ENCODE data around the gene PTDSS2.

Gene PTDSS2

DNA sequence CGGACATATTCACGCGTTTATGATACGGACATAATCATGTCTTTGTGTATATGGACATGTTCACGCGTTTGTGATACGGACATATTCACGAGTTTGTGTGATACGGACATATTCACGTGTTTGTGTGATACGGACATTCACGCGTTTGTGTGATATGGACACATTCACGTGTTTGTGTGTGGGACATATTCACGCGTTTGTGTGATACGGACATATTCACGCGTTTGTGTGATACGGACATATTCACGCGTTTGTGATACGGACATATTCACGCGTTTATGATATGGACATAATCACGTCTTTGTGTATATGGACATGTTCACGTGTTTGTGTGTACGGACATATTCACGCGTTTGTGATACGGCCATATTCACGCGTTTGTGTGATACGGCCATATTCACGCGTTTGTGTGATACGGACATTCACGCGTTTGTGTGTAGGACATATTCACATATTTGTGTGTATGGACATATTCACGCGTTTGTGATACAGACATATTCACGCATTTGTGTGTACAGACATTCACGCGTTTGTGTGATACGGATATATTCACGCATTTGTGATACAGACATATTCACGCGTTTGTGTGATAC is 24.9 kb downstream of the PTDSS2 start:
- 95% methylated on average over 48 of the region's 48 CpGs for WGBS

DNA sequence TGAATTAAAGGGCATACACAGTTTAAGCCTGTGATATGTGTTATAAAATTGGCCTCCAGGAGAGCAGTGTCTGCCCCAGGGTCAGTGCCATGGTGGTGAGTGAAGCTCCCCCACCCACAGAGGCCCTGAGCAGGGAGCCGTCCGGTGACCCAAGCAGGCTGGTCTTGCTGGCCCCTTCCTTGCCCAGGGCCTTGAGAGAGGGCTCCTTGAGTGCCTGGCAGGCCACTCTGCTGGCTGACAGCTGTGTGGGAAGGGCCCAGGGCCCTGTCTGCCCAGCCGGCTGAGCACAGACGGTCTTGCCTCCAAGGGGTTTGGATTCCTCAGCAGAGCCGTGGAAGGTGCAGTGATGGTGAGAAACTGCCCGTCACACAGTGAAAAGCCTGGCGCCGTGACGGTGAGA is 25.9 kb downstream of the PTDSS2 start:
- no peak overlapping the region for H3K4me3 ChIP-seq (ENCODE audit: low read length)
- H3K9me3 ChIP-seq (ENCODE audit: insufficient read depth, low read depth, low read length): no peaks in the 10 kb centered on the region
- 95% methylated on average over 9 of the region's 9 CpGs for WGBS
- H3K36me3 ChIP-seq (ENCODE audit: insufficient read depth, low read length): peaks cover 10% of the 10 kb centered on the region; the same call in 1 of the 2 replicates
- no peak overlapping the region for H3K27ac ChIP-seq (ENCODE audit: low read depth, low read length)
- no peaks in the 10 kb centered on the region for H3K27me3 ChIP-seq (ENCODE audit: insufficient read depth, low read length)
- H3K9ac ChIP-seq (ENCODE audit: low read depth, low read length): no peak overlapping the region
- 0 out of 2 replicates have a peak, but pooled peaks cover 2% of the 10 kb centered on the region for H3K4me1 ChIP-seq (ENCODE audit: insufficient read depth, low read length)

More for the DNA sequence above, 24.9 kb downstream of the PTDSS2 start:
- no peaks in the 10 kb centered on the region for H3K27me3 ChIP-seq (ENCODE audit: insufficient read depth, low read length)
- H3K4me3 ChIP-seq (ENCODE audit: low read length): no peak overlapping the region
- peaks cover 5% of the 10 kb centered on the region for H3K4me1 ChIP-seq (ENCODE audit: insufficient read depth, low read length)
- H3K36me3 ChIP-seq (ENCODE audit: insufficient read depth, low read length): peaks cover 10% of the 10 kb centered on the region; the same call in 1 of the 2 replicates
- no peak overlapping the region for H3K9ac ChIP-seq (ENCODE audit: low read depth, low read length)
- no peaks in the 10 kb centered on the region for H3K9me3 ChIP-seq (ENCODE audit: insufficient read depth, low read depth, low read length)
- H3K27ac ChIP-seq (ENCODE audit: low read depth, low read length): no peak overlapping the region

DNA sequence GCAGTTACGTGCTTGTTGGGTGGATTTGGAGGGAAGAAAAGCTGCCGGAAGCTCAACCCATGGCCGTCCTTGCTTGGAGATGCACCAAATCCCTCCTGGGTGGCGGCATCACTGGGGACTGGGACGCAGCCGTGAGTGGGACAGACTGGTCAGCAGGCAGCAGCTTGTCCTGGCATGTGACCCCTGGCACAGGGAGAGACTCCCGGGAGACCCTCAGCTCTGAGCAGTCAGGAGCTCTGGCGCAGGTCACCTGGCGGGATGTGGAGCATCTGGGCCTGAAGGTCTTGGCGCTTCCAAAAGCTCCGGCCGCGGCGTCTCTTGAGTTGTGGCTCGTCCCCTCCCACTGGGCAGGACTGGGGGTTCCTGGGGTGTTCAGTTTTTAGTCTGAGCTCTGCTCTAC is 26.3 kb downstream of the PTDSS2 start:
- Histone ChIP-seq H3K36me3 (ENCODE audit: insufficient read depth, low read length) (peaks cover 10% of the 10 kb centered on the region; the same call in 1 of the 2 replicates), H3K4me3 (ENCODE audit: low read length) (no peak overlapping the region), H3K9me3 (ENCODE audit: insufficient read depth, low read depth, low read length) (no peaks in the 10 kb centered on the region), H3K27me3 (ENCODE audit: insufficient read depth, low read length) (no peaks in the 10 kb centered on the region), H3K9ac (ENCODE audit: low read depth, low read length) (no peak overlapping the region; the same call in 1 of the 2 replicates), H3K27ac (ENCODE audit: low read depth, low read length) (no peak overlapping the region), H3K4me1 (ENCODE audit: insufficient read depth, low read length) (0 out of 2 replicates have a peak, but pooled peaks cover 2% of the 10 kb centered on the region)
- WGBS: 97% methylated on average over 15 of the region's 15 CpGs

DNA sequence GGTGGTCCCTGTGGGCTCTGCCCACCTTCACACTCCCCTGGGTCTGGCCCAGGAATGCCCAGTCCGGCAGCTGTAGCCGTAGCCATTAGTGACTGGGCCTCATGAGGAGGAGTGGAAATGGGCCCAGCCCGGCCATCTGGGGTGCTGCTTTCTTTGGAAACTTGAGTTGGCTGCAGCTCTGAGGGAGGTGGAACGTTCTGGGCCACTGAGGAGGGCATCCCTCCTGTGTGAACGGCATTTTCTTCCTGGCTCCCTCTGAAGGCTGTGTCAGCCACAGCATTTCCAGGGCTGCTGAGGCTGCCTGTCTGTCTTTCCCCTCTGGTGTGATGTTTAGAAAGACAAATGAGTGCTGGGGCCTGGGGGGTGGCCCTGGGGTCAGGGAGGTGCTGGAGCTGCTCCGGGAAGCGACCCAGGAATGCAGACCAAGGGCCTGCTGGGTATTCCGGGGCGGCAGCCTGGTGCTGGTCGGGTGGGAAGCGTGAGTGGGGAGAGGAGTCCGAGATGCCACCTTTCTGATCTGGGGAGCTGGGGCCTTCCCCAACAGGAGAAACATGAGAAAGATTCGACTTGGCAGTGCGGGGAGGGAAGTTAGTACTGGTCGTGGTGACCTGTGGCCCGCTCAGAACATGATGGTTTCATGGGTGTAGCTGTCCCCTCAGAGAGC is 27.1 kb downstream of the PTDSS2 start:
- Histone ChIP-seq H3K27me3 (ENCODE audit: insufficient read depth, low read length) (no peaks in the 10 kb centered on the region), H3K9ac (ENCODE audit: low read depth, low read length) (no peak overlapping the region), H3K27ac (ENCODE audit: low read depth, low read length) (peak overlapping the region; percentile 30; the same call in 1 of the 2 replicates), H3K4me1 (ENCODE audit: insufficient read depth, low read length) (0 out of 2 replicates have a peak, but pooled peaks cover 2% of the 10 kb centered on the region), H3K4me3 (ENCODE audit: low read length) (no peak overlapping the region), H3K36me3 (ENCODE audit: insufficient read depth, low read length) (peaks cover 10% of the 10 kb centered on the region; the same call in 1 of the 2 replicates), H3K9me3 (ENCODE audit: insufficient read depth, low read depth, low read length) (no peaks in the 10 kb centered on the region)
- WGBS: 85% methylated on average over 16 of the region's 16 CpGs

DNA sequence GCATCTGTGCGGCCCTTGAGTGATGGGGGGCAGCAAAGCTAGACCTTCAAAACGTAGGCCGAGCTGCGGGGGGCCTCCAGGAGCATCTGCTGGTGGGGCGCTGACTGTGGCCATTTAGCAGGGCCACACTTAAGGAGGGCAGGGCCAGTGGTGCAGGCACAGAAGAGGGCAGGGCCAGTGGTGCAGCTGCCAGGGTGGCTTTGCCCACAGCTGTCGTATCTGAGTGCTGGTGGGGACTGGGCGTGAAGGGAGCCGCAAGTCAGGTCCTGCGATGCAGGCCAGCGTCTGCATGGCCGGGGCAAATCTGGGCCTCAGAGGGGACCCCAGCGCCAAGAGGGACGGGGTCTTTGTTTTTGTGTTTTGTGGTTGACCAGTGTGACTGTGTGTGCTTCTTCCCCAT is 29.2 kb downstream of the PTDSS2 start:
- H3K4me3 ChIP-seq (ENCODE audit: low read length): no peak overlapping the region
- no peak overlapping the region for H3K9ac ChIP-seq (ENCODE audit: low read depth, low read length)
- no peaks in the 10 kb centered on the region for H3K27me3 ChIP-seq (ENCODE audit: insufficient read depth, low read length)
- WGBS: 96% methylated on average over 13 of the region's 13 CpGs
- no peaks in the 10 kb centered on the region for H3K9me3 ChIP-seq (ENCODE audit: insufficient read depth, low read depth, low read length)
- peaks cover 10% of the 10 kb centered on the region; the same call in 1 of the 2 replicates for H3K36me3 ChIP-seq (ENCODE audit: insufficient read depth, low read length)
- H3K27ac ChIP-seq (ENCODE audit: low read depth, low read length): no peak overlapping the region
- no peaks in the 10 kb centered on the region for H3K4me1 ChIP-seq (ENCODE audit: insufficient read depth, low read length)

DNA sequence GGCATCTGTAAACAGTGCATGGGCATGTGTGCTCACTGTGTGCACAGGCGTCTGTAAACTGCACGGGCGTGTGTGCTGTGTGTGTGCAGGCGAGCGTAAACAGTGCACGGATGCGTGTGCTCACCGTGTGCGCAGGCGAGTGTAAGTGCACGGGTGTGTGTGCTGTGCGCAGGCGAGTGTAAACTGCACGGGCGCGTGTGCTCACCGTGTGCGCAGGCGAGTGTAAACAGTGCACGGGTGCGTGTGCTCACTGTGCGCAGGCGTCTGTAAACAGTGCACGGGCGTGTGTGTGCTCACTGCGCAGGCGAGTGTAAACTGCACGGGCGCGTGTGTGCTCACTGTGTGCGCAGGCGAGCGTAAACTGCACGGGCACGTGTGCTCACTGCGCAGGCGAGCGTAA is 34.5 kb downstream of the PTDSS2 start:
- Histone ChIP-seq H3K36me3 (ENCODE audit: insufficient read depth, low read length) (0 out of 2 replicates have a peak, but pooled peaks cover 4% of the 10 kb centered on the region), H3K4me1 (ENCODE audit: insufficient read depth, low read length) (no peaks in the 10 kb centered on the region), H3K4me3 (ENCODE audit: low read length) (no peak overlapping the region), H3K27ac (ENCODE audit: low read depth, low read length) (no peak overlapping the region), H3K27me3 (ENCODE audit: insufficient read depth, low read length) (no peaks in the 10 kb centered on the region), H3K9ac (ENCODE audit: low read depth, low read length) (no peak overlapping the region), H3K9me3 (ENCODE audit: insufficient read depth, low read depth, low read length) (no peaks in the 10 kb centered on the region)
- 98% methylated on average over 38 of the region's 38 CpGs for WGBS

DNA sequence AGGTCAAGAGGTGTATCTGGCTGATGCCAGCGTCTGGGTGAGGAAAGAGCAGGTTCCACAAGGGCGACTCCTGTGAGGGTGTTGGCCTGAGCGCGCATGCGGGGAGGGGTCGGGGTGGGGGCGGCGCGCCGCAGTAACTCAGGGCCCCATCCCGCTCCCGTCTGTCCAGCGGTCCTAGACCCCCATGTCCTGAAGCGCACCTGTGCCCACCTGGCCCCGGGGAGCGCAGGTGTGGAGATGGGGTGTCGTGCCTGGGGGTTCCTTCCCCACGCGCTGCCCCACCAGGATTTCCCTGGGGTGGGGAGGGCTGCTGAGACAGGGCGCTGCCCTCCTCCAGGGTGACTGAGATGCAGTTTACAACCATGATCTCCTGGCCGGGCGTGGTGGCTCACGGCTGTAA is 36.1 kb downstream of the PTDSS2 start:
- Histone ChIP-seq H3K4me1 (ENCODE audit: insufficient read depth, low read length) (no peaks in the 10 kb centered on the region), H3K27ac (ENCODE audit: low read depth, low read length) (no peak overlapping the region), H3K9me3 (ENCODE audit: insufficient read depth, low read depth, low read length) (no peaks in the 10 kb centered on the region), H3K36me3 (ENCODE audit: insufficient read depth, low read length) (peaks cover 18% of the 10 kb centered on the region), H3K27me3 (ENCODE audit: insufficient read depth, low read length) (no peaks in the 10 kb centered on the region), H3K9ac (ENCODE audit: low read depth, low read length) (no peak overlapping the region), H3K4me3 (ENCODE audit: low read length) (no peak overlapping the region)
- WGBS: 97% methylated on average over 23 of the region's 23 CpGs

DNA sequence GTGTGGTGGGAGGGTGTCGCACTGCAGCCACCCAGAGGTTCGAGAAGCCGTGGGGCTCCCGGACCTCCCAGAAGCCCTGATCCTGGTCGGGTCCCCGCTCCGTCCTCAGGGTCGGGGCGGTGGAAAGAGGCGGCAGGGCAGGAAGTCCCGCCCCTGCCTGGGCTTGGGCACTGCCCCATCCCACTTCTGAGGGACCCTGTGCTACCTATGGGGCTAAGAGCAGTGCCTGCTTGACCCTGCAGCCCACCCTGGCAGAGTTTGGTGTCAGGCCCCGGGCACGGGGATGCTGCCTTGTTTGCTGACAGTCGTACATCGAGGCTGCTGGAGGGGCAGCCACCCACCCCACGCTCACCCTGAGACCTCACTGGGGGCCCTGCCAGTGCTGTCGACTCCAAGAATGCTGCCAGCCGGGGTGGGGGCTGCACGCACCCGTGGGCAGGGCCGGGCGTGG is 37.5 kb downstream of the PTDSS2 start:
- H3K27me3 ChIP-seq (ENCODE audit: insufficient read depth, low read length): no peaks in the 10 kb centered on the region
- 92% methylated on average over 22 of the region's 22 CpGs for WGBS
- no peaks in the 10 kb centered on the region for H3K4me1 ChIP-seq (ENCODE audit: insufficient read depth, low read length)
- no peak overlapping the region for H3K27ac ChIP-seq (ENCODE audit: low read depth, low read length)
- H3K36me3 ChIP-seq (ENCODE audit: insufficient read depth, low read length): peaks cover 21% of the 10 kb centered on the region
- no peak overlapping the region for H3K9ac ChIP-seq (ENCODE audit: low read depth, low read length)
- no peaks in the 10 kb centered on the region for H3K9me3 ChIP-seq (ENCODE audit: insufficient read depth, low read depth, low read length)
- no peak overlapping the region for H3K4me3 ChIP-seq (ENCODE audit: low read length)

DNA sequence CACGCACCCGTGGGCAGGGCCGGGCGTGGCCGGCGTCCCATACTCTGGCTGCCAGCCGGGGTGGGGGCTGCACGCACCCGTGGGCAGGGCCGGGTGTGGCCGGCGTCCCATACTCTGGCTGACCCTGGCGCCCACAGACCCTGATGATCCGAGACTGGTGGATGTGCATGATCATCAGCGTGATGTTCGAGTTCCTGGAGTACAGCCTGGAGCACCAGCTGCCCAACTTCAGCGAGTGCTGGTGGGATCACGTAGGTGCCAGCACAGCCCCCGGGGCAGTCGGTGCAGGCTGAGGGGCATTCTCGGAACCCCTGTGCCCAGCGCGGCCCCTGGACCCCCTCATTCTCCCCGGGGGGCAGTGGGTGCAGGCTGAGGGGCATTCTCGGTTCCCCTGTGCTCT is 38.0 kb downstream of the PTDSS2 start:
- H3K9me3 ChIP-seq (ENCODE audit: insufficient read depth, low read depth, low read length): no peaks in the 10 kb centered on the region
- H3K9ac ChIP-seq (ENCODE audit: low read depth, low read length): no peak overlapping the region
- H3K4me1 ChIP-seq (ENCODE audit: insufficient read depth, low read length): no peaks in the 10 kb centered on the region
- H3K4me3 ChIP-seq (ENCODE audit: low read length): no peak overlapping the region
- no peak overlapping the region for H3K27ac ChIP-seq (ENCODE audit: low read depth, low read length)
- H3K27me3 ChIP-seq (ENCODE audit: insufficient read depth, low read length): no peaks in the 10 kb centered on the region
- peaks cover 21% of the 10 kb centered on the region for H3K36me3 ChIP-seq (ENCODE audit: insufficient read depth, low read length)
- 91% methylated on average over 25 of the region's 25 CpGs for WGBS

DNA sequence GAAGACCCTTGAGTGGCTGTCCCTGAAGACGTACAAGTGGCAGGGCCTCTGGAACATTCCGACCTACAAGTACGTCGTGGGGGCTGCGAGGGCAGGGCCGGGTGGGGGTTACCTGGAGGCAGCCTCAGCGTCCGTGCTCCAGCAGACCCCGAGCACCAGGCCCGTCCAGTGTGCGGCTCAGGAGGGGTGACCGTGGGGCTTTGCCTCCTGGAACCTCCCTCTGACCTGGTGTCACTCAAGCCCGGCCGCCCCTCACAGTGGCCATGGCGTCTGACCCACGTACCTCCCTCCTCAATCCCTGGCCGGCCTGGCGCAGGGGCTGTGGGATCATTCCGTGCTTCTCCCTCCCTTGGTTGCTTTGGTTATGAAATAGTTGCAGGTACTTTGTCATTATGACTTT is 38.5 kb downstream of the PTDSS2 start:
- Histone ChIP-seq H3K9ac (ENCODE audit: low read depth, low read length) (no peak overlapping the region), H3K4me3 (ENCODE audit: low read length) (no peak overlapping the region), H3K27me3 (ENCODE audit: insufficient read depth, low read length) (no peaks in the 10 kb centered on the region), H3K9me3 (ENCODE audit: insufficient read depth, low read depth, low read length) (no peaks in the 10 kb centered on the region), H3K36me3 (ENCODE audit: insufficient read depth, low read length) (peaks cover 21% of the 10 kb centered on the region), H3K27ac (ENCODE audit: low read depth, low read length) (no peak overlapping the region), H3K4me1 (ENCODE audit: insufficient read depth, low read length) (no peaks in the 10 kb centered on the region)
- WGBS: 94% methylated on average over 19 of the region's 19 CpGs

DNA sequence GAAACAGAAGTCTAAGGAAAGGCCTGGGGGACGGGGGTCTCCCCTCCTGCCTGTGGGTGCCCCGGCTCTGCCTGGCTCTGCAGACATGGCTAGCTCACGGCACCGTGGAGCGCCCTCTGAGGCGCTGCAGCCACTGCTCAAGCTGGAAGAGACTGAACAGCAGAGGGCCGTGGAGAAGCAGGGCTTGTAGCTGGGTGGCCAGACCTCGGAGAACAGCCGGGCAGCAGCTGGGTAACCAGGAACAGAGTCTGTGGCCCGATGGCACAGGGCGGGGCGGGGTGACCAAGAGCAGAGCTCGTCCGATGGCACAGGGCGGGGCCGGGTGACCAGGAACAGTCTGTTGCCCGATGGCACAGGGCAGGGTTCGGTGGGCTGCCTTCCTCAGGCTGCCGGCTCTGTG is 38.9 kb downstream of the PTDSS2 start:
- Histone ChIP-seq H3K9ac (ENCODE audit: low read depth, low read length) (no peak overlapping the region), H3K27me3 (ENCODE audit: insufficient read depth, low read length) (no peaks in the 10 kb centered on the region), H3K36me3 (ENCODE audit: insufficient read depth, low read length) (peaks cover 21% of the 10 kb centered on the region), H3K4me1 (ENCODE audit: insufficient read depth, low read length) (no peaks in the 10 kb centered on the region), H3K4me3 (ENCODE audit: low read length) (no peak overlapping the region), H3K27ac (ENCODE audit: low read depth, low read length) (no peak overlapping the region), H3K9me3 (ENCODE audit: insufficient read depth, low read depth, low read length) (no peaks in the 10 kb centered on the region)
- WGBS: 95% methylated on average over 19 of the region's 19 CpGs

All from HUES64 (cell line).